ENCODE data around the gene AIP.
"Not testable (repeated sequence)": the region's sequence is repeated elsewhere in the genome, so short reads cannot be mapped to it uniquely, and the experiment has no call there.

The AIP gene

DNA sequence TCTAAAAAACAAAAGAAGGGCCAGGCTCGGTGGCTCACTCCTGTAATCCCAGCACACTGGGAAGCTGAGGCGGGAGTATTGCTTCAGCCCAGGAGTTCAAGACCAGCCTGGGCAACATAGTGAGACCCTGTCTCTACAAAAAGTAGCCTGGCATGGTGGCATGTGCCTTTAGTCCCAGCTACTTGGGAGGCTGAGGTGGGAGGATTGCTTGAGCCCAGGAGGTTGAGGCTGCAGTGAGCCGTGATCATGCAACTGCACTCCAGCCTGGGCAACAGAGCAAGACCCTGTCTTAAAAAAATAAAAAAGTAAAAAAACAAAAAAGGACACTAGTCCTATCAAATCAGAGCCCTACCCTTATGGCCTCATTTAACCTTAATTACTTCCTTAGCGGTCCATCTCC is 28.7 kb downstream of the AIP start:
- not testable (repeated sequence) for H3K36me3 ChIP-seq (ENCODE audit: control insufficient read depth, insufficient read depth, low read length); H3K27me3 ChIP-seq (ENCODE audit: control insufficient read depth, insufficient read depth, low read length); H3K4me3 ChIP-seq (ENCODE audit: low read length); H3K9me3 ChIP-seq (ENCODE audit: control insufficient read depth, low read length); H3K9ac ChIP-seq (ENCODE audit: low read length)
- peaks cover 19% of the 10 kb centered on the region for H3K4me1 ChIP-seq (ENCODE audit: control insufficient read depth, insufficient read depth, low read length)

DNA sequence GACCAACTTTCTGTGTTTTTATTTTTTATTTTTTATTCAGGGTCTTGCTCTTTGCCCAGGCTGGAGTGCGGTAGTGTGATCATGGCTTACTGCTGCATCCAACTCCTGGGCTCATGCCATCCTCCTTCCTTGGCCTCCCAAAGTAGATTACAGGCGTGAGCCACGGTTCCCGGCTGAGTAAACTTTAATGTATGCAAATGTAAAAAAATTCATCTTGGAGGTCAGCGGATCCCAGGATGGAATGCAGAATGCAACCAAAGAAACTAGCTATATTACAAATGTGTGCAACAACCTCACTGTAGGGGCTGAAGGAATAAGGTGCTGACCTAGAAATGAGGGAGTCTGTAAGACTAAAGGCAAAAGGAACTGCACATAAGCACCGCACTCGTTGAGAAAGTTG is 31.3 kb downstream of the AIP start:
- Histone ChIP-seq H3K36me3 (ENCODE audit: control insufficient read depth, insufficient read depth, low read length) (no peaks in the 10 kb centered on the region), H3K9ac (ENCODE audit: low read length) (no peak overlapping the region), H3K9me3 (ENCODE audit: control insufficient read depth, low read length) (no peaks in the 10 kb centered on the region), H3K4me3 (ENCODE audit: low read length) (no peak overlapping the region), H3K4me1 (ENCODE audit: control insufficient read depth, insufficient read depth, low read length) (peaks cover under 1% of the 10 kb centered on the region), H3K27me3 (ENCODE audit: control insufficient read depth, insufficient read depth, low read length) (no peaks in the 10 kb centered on the region)

DNA sequence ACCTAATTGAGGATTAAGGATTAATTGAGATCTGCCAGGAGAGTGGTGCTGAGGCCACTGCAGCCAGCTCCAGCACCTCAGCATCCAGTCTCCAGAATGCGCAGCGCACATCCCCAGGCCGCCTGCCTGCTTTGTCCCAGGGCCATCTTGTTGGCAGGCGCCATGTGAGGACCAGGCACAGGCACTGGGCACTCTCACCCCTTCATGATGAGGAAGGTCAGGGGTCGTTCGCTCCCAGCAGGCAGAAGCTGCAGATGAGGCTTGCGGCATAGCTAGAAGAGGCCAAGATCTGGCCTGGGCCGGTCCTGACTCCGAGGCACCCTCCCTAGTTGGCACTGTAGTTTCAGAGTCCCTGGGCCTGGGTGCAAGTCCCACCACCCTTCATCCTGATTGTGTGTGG is 34.0 kb downstream of the AIP start:
- Histone ChIP-seq H3K4me1 (ENCODE audit: control insufficient read depth, insufficient read depth, low read length) (no peaks in the 10 kb centered on the region), H3K4me3 (ENCODE audit: low read length) (no peak overlapping the region), H3K9ac (ENCODE audit: low read length) (no peak overlapping the region), H3K9me3 (ENCODE audit: control insufficient read depth, low read length) (no peaks in the 10 kb centered on the region), H3K27me3 (ENCODE audit: control insufficient read depth, insufficient read depth, low read length) (no peaks in the 10 kb centered on the region), H3K36me3 (ENCODE audit: control insufficient read depth, insufficient read depth, low read length) (no peaks in the 10 kb centered on the region)

DNA sequence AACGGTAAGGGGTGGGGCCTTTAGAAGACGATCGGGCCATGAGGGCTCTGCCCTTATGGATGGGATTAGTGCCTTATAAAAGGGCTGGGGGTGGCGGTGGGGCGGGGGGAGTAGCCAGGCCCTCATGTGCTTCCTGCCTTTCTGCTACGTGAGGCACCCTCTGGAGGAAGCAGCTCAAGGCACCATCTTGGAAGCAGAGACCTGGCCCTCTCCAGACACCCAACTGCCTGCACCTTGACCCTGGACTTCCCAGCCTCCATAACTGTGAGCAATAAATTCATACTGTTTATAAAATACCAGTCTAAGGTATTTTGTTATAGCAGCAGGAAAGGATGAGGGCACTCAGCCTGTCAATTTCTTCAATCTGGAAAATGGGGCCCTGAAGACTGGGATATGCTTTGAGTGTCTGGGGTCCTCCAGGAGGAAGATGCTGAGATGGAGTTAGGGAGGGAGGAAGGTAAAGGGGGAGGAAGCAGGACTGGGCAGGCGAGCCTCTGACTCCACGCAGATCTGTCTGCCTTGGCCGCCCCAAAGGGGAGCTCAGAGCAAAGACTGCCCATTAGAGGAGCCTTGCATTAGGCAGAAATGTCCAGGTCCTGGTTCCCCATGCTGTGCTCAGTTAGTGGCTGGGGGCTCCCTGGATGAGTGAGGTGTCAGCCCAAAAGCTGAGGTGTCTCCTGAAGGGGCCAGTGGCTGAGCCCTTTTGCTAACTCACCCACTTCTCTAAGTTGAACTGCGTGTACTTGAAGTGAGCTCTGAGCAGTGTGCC is 35.1 kb downstream of the AIP start:
- no peaks in the 10 kb centered on the region for H3K36me3 ChIP-seq (ENCODE audit: control insufficient read depth, insufficient read depth, low read length)
- no peaks in the 10 kb centered on the region for H3K27me3 ChIP-seq (ENCODE audit: control insufficient read depth, insufficient read depth, low read length)
- H3K4me3 ChIP-seq (ENCODE audit: low read length), result no peak overlapping the region
- no peak overlapping the region for H3K9ac ChIP-seq (ENCODE audit: low read length)
- H3K4me1 ChIP-seq (ENCODE audit: control insufficient read depth, insufficient read depth, low read length), result no peaks in the 10 kb centered on the region
- no peaks in the 10 kb centered on the region for H3K9me3 ChIP-seq (ENCODE audit: control insufficient read depth, low read length)

DNA sequence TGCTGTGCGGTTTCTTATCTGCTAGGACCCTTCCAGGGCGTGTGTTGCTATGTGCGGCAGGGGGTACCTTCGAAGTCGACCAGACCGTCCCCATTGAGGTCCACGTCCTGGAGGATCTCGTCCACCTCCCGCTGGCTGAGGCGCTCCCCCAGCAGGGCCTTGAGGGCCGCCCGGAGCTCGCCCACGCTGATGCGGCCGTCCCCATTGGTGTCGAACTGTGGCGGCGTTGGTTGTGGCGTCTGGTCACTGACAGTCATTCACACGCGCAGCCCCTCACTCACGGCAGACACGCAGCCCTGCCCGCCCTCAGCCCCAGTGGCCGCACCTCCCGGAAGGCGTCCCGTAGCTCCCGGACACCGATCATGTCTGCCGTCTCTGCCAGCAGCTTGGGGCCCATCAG is 36.9 kb downstream of the AIP start:
- Histone ChIP-seq H3K36me3 (ENCODE audit: control insufficient read depth, insufficient read depth, low read length) (no peaks in the 10 kb centered on the region), H3K4me1 (ENCODE audit: control insufficient read depth, insufficient read depth, low read length) (peaks cover 8% of the 10 kb centered on the region), H3K9me3 (ENCODE audit: control insufficient read depth, low read length) (no peaks in the 10 kb centered on the region), H3K27me3 (ENCODE audit: control insufficient read depth, insufficient read depth, low read length) (no peaks in the 10 kb centered on the region), H3K9ac (ENCODE audit: low read length) (no peak overlapping the region), H3K4me3 (ENCODE audit: low read length) (no peak overlapping the region)

DNA sequence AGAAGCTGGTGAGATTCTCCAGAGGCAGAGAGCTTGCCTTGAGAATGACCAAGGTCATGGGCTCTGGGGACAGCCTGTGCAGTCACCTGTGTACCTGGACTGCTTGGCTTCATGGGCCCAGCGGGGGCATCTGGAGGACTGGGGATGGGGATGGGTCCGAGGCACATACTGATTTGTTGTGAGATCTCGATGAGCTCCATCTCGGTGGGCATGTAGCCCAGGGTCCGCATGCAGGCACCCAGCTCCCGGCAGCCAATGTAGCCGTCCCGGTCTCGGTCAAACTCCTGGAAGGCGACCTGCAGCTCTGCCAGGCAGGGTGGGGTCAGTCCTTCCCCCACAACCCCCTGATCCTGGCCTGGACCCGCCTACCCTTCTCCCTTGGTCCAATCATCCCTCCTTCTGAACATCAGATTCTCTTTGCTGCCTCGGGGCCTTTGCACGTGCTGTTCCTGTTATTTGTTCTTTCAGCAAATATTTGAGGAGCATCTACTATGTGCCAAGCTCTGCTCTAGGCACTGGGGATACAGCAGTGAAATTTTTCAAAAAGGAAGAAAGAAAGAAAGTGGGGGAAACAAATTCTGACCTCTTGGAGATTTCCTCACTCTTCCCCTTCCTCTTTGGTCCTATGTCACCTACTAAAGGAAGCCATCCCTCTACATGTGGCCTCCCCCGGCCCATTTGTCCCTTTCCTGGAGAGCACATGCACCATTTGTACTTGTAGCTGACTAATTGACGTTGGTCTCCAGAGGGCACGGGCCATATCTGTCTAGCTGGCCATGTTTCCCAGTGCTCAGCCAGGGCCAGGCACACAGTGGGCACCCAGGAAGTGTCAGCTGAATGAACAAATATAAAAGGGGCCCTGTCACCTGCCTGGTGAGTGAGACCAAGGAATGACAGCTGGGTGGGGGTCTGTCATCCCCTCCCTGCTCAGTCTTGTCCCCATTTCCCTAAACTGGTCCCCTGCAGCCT is 38.3 kb downstream of the AIP start:
- Histone ChIP-seq H3K36me3 (ENCODE audit: control insufficient read depth, insufficient read depth, low read length) (no peaks in the 10 kb centered on the region), H3K9me3 (ENCODE audit: control insufficient read depth, low read length) (no peaks in the 10 kb centered on the region), H3K27me3 (ENCODE audit: control insufficient read depth, insufficient read depth, low read length) (no peaks in the 10 kb centered on the region), H3K9ac (ENCODE audit: low read length) (no peak overlapping the region), H3K4me3 (ENCODE audit: low read length) (no peak overlapping the region), H3K4me1 (ENCODE audit: control insufficient read depth, insufficient read depth, low read length) (peaks cover 15% of the 10 kb centered on the region)

DNA sequence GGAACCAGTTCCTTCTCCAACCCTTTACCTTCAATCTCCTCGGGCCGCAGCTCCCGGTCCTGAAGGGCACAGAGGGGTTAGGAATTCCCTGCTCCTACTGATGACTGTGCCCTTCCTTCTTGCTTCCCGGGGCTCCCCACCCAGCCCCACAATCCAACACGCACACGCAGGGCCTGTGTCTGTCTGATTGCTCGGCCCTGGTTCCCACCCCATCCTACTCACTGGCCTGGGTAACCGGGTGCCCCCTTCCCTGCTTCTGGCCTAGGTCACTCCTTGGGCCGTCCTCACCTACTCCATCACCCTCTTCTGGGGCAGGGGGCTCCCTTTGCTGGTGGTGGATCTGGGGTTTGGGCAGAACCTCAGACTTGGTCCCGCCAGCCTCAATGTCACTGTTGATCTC is 39.1 kb downstream of the AIP start:
- no peaks in the 10 kb centered on the region for H3K9me3 ChIP-seq (ENCODE audit: control insufficient read depth, low read length)
- H3K9ac ChIP-seq (ENCODE audit: low read length), result no peak overlapping the region
- H3K4me1 ChIP-seq (ENCODE audit: control insufficient read depth, insufficient read depth, low read length), result peaks cover 15% of the 10 kb centered on the region
- H3K27me3 ChIP-seq (ENCODE audit: control insufficient read depth, insufficient read depth, low read length), result no peaks in the 10 kb centered on the region
- H3K4me3 ChIP-seq (ENCODE audit: low read length), result no peak overlapping the region
- H3K36me3 ChIP-seq (ENCODE audit: control insufficient read depth, insufficient read depth, low read length), result no peaks in the 10 kb centered on the region

DNA sequence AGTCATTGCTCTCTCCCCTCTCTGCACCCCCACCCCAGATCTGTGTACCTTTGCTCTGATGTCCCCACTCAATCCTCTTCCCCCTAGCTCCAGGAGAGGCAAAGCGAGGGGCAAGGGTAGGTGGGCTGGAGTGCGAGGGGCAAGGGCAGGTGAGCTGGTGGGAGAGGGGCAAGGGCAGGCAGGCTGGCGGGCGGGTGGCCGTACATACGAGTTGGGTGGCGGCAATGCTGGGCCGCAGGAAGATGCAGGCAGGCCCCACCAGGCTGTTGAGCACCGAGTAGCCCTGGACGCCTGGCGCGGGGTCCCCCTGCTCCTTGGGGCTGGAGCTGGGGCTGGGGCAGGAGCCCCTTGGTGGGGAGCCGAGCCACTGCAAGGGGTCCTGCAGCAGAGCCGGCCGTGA is 39.5 kb downstream of the AIP start:
- Histone ChIP-seq H3K4me1 (ENCODE audit: control insufficient read depth, insufficient read depth, low read length) (peaks cover 15% of the 10 kb centered on the region), H3K9ac (ENCODE audit: low read length) (no peak overlapping the region), H3K36me3 (ENCODE audit: control insufficient read depth, insufficient read depth, low read length) (no peaks in the 10 kb centered on the region), H3K4me3 (ENCODE audit: low read length) (no peak overlapping the region), H3K9me3 (ENCODE audit: control insufficient read depth, low read length) (no peaks in the 10 kb centered on the region), H3K27me3 (ENCODE audit: control insufficient read depth, insufficient read depth, low read length) (no peaks in the 10 kb centered on the region)

DNA sequence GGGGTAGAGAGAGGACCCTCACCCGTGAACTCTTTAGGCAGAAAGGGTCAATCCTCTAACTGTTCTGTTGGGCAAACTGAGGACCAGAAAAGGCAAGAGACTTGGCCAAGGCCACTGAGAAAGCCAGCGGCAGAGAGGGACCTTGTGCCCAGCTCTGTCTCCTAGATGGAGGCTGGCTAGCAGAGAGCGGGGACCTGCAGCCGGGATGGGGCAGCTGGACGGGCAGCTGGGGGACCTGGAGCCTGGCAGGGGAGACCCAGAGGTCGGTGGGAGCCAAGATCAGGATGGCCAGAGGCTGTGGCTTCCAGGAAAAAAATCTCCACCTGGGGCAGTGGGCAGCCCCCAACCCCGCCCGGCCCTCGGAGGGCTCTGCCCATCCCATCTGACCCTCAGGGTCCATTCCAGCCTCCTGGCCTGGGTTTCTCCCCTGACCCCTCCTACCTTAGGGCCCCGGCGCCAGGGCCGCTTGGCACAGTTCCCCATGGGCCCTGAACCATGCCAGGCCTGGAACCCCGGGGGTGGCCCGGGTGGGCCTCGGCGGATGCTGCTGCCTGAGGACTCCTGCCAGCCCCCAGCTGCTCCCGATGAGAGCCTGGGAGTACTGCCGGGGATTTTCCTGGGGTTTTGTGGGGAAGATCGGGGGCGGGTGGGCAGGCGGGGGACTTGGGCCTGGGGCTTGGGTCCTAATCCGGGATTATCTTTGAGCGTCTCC is 40.2 kb downstream of the AIP start, which contains the start of gene CABP2:
Gene CABP2, minus strand, starts transcription at position 603 of the 712 bp plus-strand sequence. Its CDS starts 120 bp downstream, at position 483.
- H3K9ac ChIP-seq (ENCODE audit: low read length), result no peak within 1 kb of the TSS
- H3K4me1 ChIP-seq (ENCODE audit: control insufficient read depth, insufficient read depth, low read length), result peaks cover 15% of the 10 kb centered on the region

DNA sequence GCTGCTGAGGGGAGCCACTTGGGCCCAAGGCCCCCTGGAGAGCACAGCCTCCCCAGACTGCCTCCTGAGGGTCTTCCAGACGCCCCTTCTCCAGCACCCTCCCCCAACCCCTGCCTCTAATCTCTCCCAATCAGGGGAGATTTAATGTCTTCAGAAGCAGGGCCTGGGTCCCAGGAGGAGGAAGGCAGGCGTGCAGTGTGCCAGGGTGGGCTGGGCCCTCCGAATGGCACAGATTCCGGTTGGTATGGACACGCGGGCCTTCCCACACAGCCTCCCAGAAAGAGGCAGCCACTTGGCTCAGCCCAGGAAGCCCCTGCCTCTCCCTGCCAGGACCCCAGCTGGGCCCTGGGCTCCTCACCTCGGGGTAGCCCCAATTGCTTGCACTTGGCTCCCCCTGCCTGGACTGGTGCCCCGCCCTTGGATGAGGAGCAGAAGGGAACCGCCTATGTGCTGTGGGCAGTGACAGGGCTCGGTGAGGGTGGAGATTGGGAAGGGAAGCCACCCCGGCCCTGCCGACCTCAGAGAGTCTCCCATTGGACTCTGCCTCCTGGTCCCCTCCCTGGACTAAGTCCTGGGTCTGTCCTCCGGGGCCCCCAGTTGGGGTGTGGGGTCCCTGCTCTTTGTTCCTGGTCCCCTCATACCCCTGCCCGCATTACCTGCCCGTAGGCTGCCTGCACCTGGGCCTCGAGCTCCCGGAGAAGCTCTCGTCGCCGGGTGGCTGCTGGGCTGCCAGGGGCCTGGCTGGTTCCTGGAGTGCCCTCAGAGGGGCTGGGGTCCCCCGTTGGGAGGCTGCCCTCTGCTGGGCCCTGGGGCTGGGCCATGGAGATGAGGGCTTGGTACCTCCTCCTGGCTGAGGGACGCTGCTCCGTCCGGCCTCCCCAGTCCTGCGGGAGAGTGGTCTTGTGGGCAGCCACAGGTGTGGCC is 41.0 kb downstream of the AIP start:
- H3K4me1 ChIP-seq (ENCODE audit: control insufficient read depth, insufficient read depth, low read length), result peaks cover 15% of the 10 kb centered on the region
- no peaks in the 10 kb centered on the region for H3K9me3 ChIP-seq (ENCODE audit: control insufficient read depth, low read length)
- H3K36me3 ChIP-seq (ENCODE audit: control insufficient read depth, insufficient read depth, low read length), result no peaks in the 10 kb centered on the region
- no peak overlapping the region for H3K4me3 ChIP-seq (ENCODE audit: low read length)
- no peak overlapping the region for H3K9ac ChIP-seq (ENCODE audit: low read length)
- H3K27me3 ChIP-seq (ENCODE audit: control insufficient read depth, insufficient read depth, low read length), result no peaks in the 10 kb centered on the region

More for the DNA sequence above, 40.2 kb downstream of the AIP start, which contains the start of gene CABP2:
- Histone ChIP-seq H3K27me3 (ENCODE audit: control insufficient read depth, insufficient read depth, low read length) (no peaks in the 10 kb centered on the region), H3K4me3 (ENCODE audit: low read length) (no peak within 1 kb of the TSS), H3K36me3 (ENCODE audit: control insufficient read depth, insufficient read depth, low read length) (no peaks in the 10 kb centered on the region), H3K9me3 (ENCODE audit: control insufficient read depth, low read length) (no peaks in the 10 kb centered on the region)

DNA sequence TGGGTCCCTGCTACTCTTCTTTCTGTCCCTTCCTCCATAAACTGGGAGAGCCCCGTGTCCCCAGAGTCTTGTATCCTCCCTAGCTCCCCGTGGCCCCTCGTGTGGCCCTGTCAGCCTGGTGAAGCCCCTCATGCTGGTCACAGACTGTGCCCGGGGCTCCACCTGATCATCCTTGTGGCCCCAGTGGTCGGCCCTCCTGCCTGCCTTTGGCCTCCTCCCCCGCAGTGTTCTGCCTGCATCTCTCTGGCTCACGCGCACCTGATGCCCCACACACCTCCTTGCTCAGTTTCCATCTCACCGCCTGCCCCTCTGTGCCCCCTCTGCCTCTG is 41.6 kb downstream of the AIP start:
- H3K36me3 ChIP-seq (ENCODE audit: control insufficient read depth, insufficient read depth, low read length), result no peaks in the 10 kb centered on the region
- peaks cover 15% of the 10 kb centered on the region for H3K4me1 ChIP-seq (ENCODE audit: control insufficient read depth, insufficient read depth, low read length)
- H3K9ac ChIP-seq (ENCODE audit: low read length), result no peak overlapping the region
- H3K4me3 ChIP-seq (ENCODE audit: low read length), result no peak overlapping the region
- no peaks in the 10 kb centered on the region for H3K9me3 ChIP-seq (ENCODE audit: control insufficient read depth, low read length)
- no peaks in the 10 kb centered on the region for H3K27me3 ChIP-seq (ENCODE audit: control insufficient read depth, insufficient read depth, low read length)

Data from mucosa of stomach (tissue), 1 donor.